GM23338 (cell line): Measurements from ENCODE around the gene METTL3. TPM values are rescaled to one million over a fixed set of nuclear protein-coding genes. Genes with fewer than 3 reads are reported as not detected.

ENCODE experiments used
- ATAC-seq: fragments of 200-7000 bp; cut with Tn5 transposase; 3 replicates; pipeline ENCODE4 v1.9.1; 2020
- DNase-seq: peaks from one replicate; pipeline ENCODE4 v3.0.0-alpha.2; 2015; ENCODE audit warnings: low spot score
- H2AFZ ChIP-seq: fragments of 200-600 bp; sonication (generic); 2 replicates; pipeline ENCODE4 v1.8.0; 2016; ENCODE audit warnings: antibody characterized with exemption, mild to moderate bottlenecking, moderate library complexity
- H3F3A ChIP-seq: fragments of 200-600 bp; sonication (generic); replicated peaks from 2 replicates; pipeline ENCODE4 v1.8.0; 2017; ENCODE audit warnings: antibody characterized with exemption, mixed run types, low read depth
- H3K27ac ChIP-seq: fragments of 200-600 bp; sonication (generic); 2 replicates; pipeline ENCODE4 v1.6.1; 2016; ENCODE audit warnings: low read depth
- H3K27me3 ChIP-seq: fragments of 200-600 bp; sonication (generic); 2 replicates; pipeline ENCODE4 v1.8.0; 2016; ENCODE audit warnings: mild to moderate bottlenecking, mixed run types, moderate library complexity; ENCODE audit not compliant: insufficient read depth
- H3K36me3 ChIP-seq: fragments of 200-600 bp; sonication (generic); 2 replicates; pipeline ENCODE4 v1.8.0; 2016; ENCODE audit warnings: mild to moderate bottlenecking; ENCODE audit not compliant: insufficient read depth
- H3K4me1 ChIP-seq: fragments of 200-600 bp; sonication (generic); 2 replicates; pipeline ENCODE4 v1.8.0; 2016; ENCODE audit warnings: mild to moderate bottlenecking, moderate library complexity; ENCODE audit not compliant: insufficient read depth
- H3K4me2 ChIP-seq: fragments of 200-600 bp; sonication (generic); 2 replicates; pipeline ENCODE4 v1.7.1; 2017; ENCODE audit warnings: mixed run types
- H3K4me3 ChIP-seq: fragments of 200-600 bp; sonication (generic); 2 replicates; pipeline ENCODE4 v1.6.1; 2016; ENCODE audit warnings: mixed run types
- H3K79me2 ChIP-seq: fragments of 200-600 bp; sonication (generic); replicated peaks from 2 replicates; pipeline ENCODE4 v1.8.0; 2017; ENCODE audit warnings: mild to moderate bottlenecking; ENCODE audit not compliant: insufficient read depth
- H3K9me2 ChIP-seq: fragments of 200-600 bp; sonication (generic); 2 replicates; pipeline ENCODE4 v1.8.0; 2017; ENCODE audit not compliant: insufficient read depth
- H4K20me1 ChIP-seq: fragments of 200-600 bp; sonication (generic); replicated peaks from 2 replicates; pipeline ENCODE4 v1.8.0; 2017; ENCODE audit warnings: mild to moderate bottlenecking; ENCODE audit not compliant: insufficient read depth
- H3K27ac Mint-ChIP-seq: 2 replicates; pipeline ENCODE4 v1.8.0; 2020; ENCODE audit warnings: inconsistent platforms, mild to moderate bottlenecking, moderate library complexity, mixed read lengths
- H3K27me3 Mint-ChIP-seq: 3 replicates; pipeline ENCODE4 v1.8.0; 2022; ENCODE audit warnings: low read depth, mild to moderate bottlenecking, moderate library complexity, mixed read lengths, inconsistent platforms; ENCODE audit not compliant: insufficient read depth, poor library complexity
- H3K36me3 Mint-ChIP-seq: 3 replicates; pipeline ENCODE4 v1.8.0; 2021; ENCODE audit warnings: low read depth, mild to moderate bottlenecking, inconsistent platforms, moderate library complexity, mixed read lengths
- H3K4me1 Mint-ChIP-seq: 3 replicates; pipeline ENCODE4 v1.8.0; 2020; ENCODE audit warnings: mild to moderate bottlenecking, inconsistent platforms, mixed read lengths
- H3K4me3 Mint-ChIP-seq: 3 replicates; pipeline ENCODE4 v1.8.0; 2021; ENCODE audit warnings: moderate library complexity, mild to moderate bottlenecking, inconsistent platforms, mixed read lengths
- H3K9me3 Mint-ChIP-seq: 3 replicates; pipeline ENCODE4 v1.8.0; 2020; ENCODE audit warnings: moderate library complexity, mild to moderate bottlenecking, inconsistent platforms, mixed read lengths
- CREB1 ChIP-seq: fragments of 250-450 bp; sonication (Bioruptor Pico); IDR thresholded peaks from 2 replicates; pipeline ENCODE4 v1.5.0; 2020; ENCODE audit warnings: low read depth, mild to moderate bottlenecking, moderate library complexity
- CTCF ChIP-seq, 2 experiments: fragments of 200-600 bp in 1 of 2; sonication (generic) in 1 of 2; conservative IDR thresholded peaks; 2 replicates each; pipeline versions ENCODE4 v1.5.1 to v1.6.1; 2016 to 2017; ENCODE audit warnings: antibody characterized with exemption in 2 of 2, low read depth in 2 of 2, mild to moderate bottlenecking in 2 of 2, moderate library complexity in 1 of 2
- EZH2phosphoT487 ChIP-seq: fragments of 200-600 bp; sonication (generic); IDR thresholded peaks from one replicate; pipeline ENCODE4 v1.8.1; 2018; ENCODE audit warnings: antibody characterized with exemption; ENCODE audit not compliant: unreplicated experiment
- JUNB ChIP-seq: IDR thresholded peaks from one replicate; pipeline ENCODE4 v1.6.1; 2016; ENCODE audit warnings: antibody characterized with exemption; ENCODE audit not compliant: unreplicated experiment
- NANOG ChIP-seq: IDR thresholded peaks from 2 replicates; pipeline ENCODE4 v1.6.1; 2016; ENCODE audit warnings: antibody characterized with exemption, borderline replicate concordance
- POLR2AphosphoS5 ChIP-seq: IDR thresholded peaks from 2 replicates; pipeline ENCODE4 v1.6.1; 2016; ENCODE audit warnings: antibody characterized with exemption, low read depth
- STAT1 ChIP-seq: IDR thresholded peaks from one replicate; pipeline ENCODE4 v1.6.1; 2016; ENCODE audit warnings: antibody characterized with exemption; ENCODE audit not compliant: unreplicated experiment
- ZNF331 ChIP-seq: fragments of 250-450 bp; sonication (Bioruptor Pico); IDR thresholded peaks from 2 replicates; pipeline ENCODE4 v1.5.0; 2020; ENCODE audit warnings: low read depth, mild to moderate bottlenecking, moderate library complexity
- ZNF462 ChIP-seq: fragments of 250-450 bp; sonication (Bioruptor Pico); IDR thresholded peaks from 2 replicates; pipeline ENCODE4 v1.5.0; 2020; ENCODE audit warnings: mild to moderate bottlenecking, moderate library complexity
- polyA plus RNA-seq: library from polyadenylated mRNA; unstranded; fragments of >200 nt; fragmentation: Nextera tagmentation; extraction: Ambion mirVana; gene quantifications from 2 replicates; pipeline ENCODE4 v1.2.1, GENCODE V29; 2016
- total RNA-seq: library from RNA; depleted of rRNA; stranded (reverse); fragments of >200 nt; shearing (Covaris generic); gene quantifications from 2 replicates; pipeline ENCODE4 v1.2.3, GENCODE V29; 2014

The METTL3 gene
- total and polyA plus RNA-seq, 2 experiments from 2014 or later = 100 to 140 TPM

GRCh38 chr14:21523203-21523602, 12.1 kb upstream of the METTL3 start (continued):
- TF ChIP-seq ZNF462 (CRISPR knock-in tag) = no peak

GRCh38 chr14:21521501-21521900, 10.4 kb upstream of the METTL3 start:
- Histone ChIP-seq H3K4me2 (peak overlapping the region; percentile 85), H3F3A (peaks cover 36% of the 10 kb centered on the region), H3K4me3 (peak overlapping the region; percentile 27), H3K27me3 (no peaks in the 10 kb centered on the region), H3K27ac (peak overlapping the region; percentile 85), H3K79me2 (peaks cover 47% of the 10 kb centered on the region), H4K20me1 (peaks cover 20% of the 10 kb centered on the region), H3K9me2 (no peaks in the 10 kb centered on the region), H2AFZ (no peak overlapping the region), H3K36me3 (peaks cover 30% of the 10 kb centered on the region), H3K4me1 (peaks cover 69% of the 10 kb centered on the region)
- Mint-ChIP-seq H3K27ac (no peak overlapping the region; the same call in 1 of the 2 replicates), H3K27me3 (peaks cover 30% of the 10 kb centered on the region), H3K36me3 (peaks cover 60% of the 10 kb centered on the region), H3K4me1 (peaks cover 58% of the 10 kb centered on the region), H3K9me3 (no peaks in the 10 kb centered on the region; the same call in 1 of the 3 replicates), H3K4me3 (no peak overlapping the region; the same call in 2 of the 3 replicates)
- DNase-seq (no peak), ATAC-seq (no peak)
- TF ChIP-seq JUNB = no peak
- TF ChIP-seq ZNF462 (CRISPR knock-in tag) = no peak
- TF ChIP-seq ZNF331 (CRISPR knock-in tag) = no peak
- no peak for TF ChIP-seq POLR2AphosphoS5
- TF ChIP-seq EZH2phosphoT487 = no peak
- no peak for TF ChIP-seq CREB1
- TF ChIP-seq CTCF (conservative IDR thresholded peaks at IDR 0.05; ENCODE audit: low read depth in 2 of 2) = no peak
- TF ChIP-seq STAT1 = no peak
- no peak for TF ChIP-seq NANOG
